Neural cell (in vitro differentiated cells): ENCODE data around the gene DLAT. TPM values are rescaled to one million over a fixed set of nuclear protein-coding genes. Genes with fewer than 3 reads are reported as not detected.

Source experiments
- H2AFZ ChIP-seq: fragments of 200-600, 300-800 bp; sonication (generic), shearing (Covaris generic); 2 replicates; pipeline ENCODE4 v1.6.0; 2014; ENCODE audit warnings: low read depth, mild to moderate bottlenecking, antibody characterized with exemption, low read length, moderate library complexity
- H3F3A ChIP-seq: fragments of 200-600 bp; shearing (Covaris generic); 2 replicates; pipeline ENCODE4 v1.6.1; 2016; ENCODE audit warnings: mild to moderate bottlenecking, moderate library complexity, mixed read lengths, antibody characterized with exemption, low read length; ENCODE audit not compliant: insufficient read depth, poor library complexity, severe bottlenecking
- H3K27ac ChIP-seq: fragments of 200-600, 300-800 bp; sonication (generic), shearing (Covaris generic); 2 replicates; pipeline ENCODE4 v1.5.1; 2014; ENCODE audit warnings: mild to moderate bottlenecking, low read length, moderate library complexity
- H3K27me3 ChIP-seq: fragments of 300-800, 200-600 bp; sonication (generic), shearing (Covaris generic); 2 replicates; pipeline ENCODE4 v1.6.0; 2014; ENCODE audit warnings: mild to moderate bottlenecking, low read depth, low read length, moderate library complexity; ENCODE audit not compliant: insufficient read depth
- H3K36me3 ChIP-seq: fragments of 300-800, 200-600 bp; sonication (generic), shearing (Covaris generic); 2 replicates; pipeline ENCODE4 v1.5.1; 2014; ENCODE audit warnings: mild to moderate bottlenecking, antibody characterized with exemption, low read length, moderate library complexity; ENCODE audit not compliant: insufficient read depth
- H3K4me2 ChIP-seq: fragments of 300-800, 200-600 bp; sonication (generic), shearing (Covaris generic); 2 replicates; pipeline ENCODE4 v1.6.0; 2014; ENCODE audit warnings: mild to moderate bottlenecking, low read length
- H3K4me3 ChIP-seq: fragments of 300-800, 200-600 bp; sonication (generic), shearing (Covaris generic); 2 replicates; pipeline ENCODE4 v1.5.1; 2014; ENCODE audit warnings: mild to moderate bottlenecking, low read length, moderate library complexity
- H3K79me2 ChIP-seq: fragments of 200-600 bp; shearing (Covaris generic); replicated peaks from 2 replicates; pipeline ENCODE4 v1.6.0; 2014; ENCODE audit warnings: mild to moderate bottlenecking, low read length, moderate library complexity; ENCODE audit not compliant: insufficient read depth
- H3K9ac ChIP-seq: fragments of 300-800, 200-600 bp; sonication (generic), shearing (Covaris generic); 2 replicates; pipeline ENCODE4 v1.6.1; 2016; ENCODE audit warnings: mild to moderate bottlenecking, low read length, mixed read lengths
- H3K9me2 ChIP-seq: fragments of 200-600 bp; shearing (Covaris generic); 2 replicates; pipeline ENCODE4 v1.6.1; 2016; ENCODE audit warnings: mild to moderate bottlenecking, low read length, mixed read lengths; ENCODE audit not compliant: insufficient read depth
- H3K9me3 ChIP-seq: fragments of 200-600, 300-800 bp; sonication (generic), shearing (Covaris generic); 2 replicates; pipeline ENCODE4 v1.6.1; 2016; ENCODE audit warnings: mild to moderate bottlenecking, mixed run types, low read length, moderate library complexity, mixed read lengths
- H4K20me1 ChIP-seq: fragments of 200-600 bp; shearing (Covaris generic); 2 replicates; pipeline ENCODE4 v1.6.1; 2016; ENCODE audit warnings: mild to moderate bottlenecking, mixed run types; ENCODE audit not compliant: insufficient read depth
- EP300 ChIP-seq: fragments of 450-650 bp; conservative IDR thresholded peaks from 2 replicates; pipeline ENCODE4 v1.6.1; 2014; ENCODE audit warnings: antibody characterized with exemption, mild to moderate bottlenecking, moderate library complexity; ENCODE audit not compliant: poor library complexity, severe bottlenecking
- EZH2 ChIP-seq: fragments of 200-600, 300-800 bp; shearing (Covaris generic), sonication (generic); IDR thresholded peaks from 2 replicates; pipeline ENCODE4 v1.6.1; 2014; ENCODE audit warnings: antibody characterized with exemption, low read length, borderline replicate concordance, mild to moderate bottlenecking; ENCODE audit not compliant: insufficient read depth, poor library complexity, severe bottlenecking
- MXI1 ChIP-seq: fragments of 450-650 bp; conservative IDR thresholded peaks from 2 replicates; pipeline ENCODE4 v1.6.1; 2014; ENCODE audit warnings: antibody characterized with exemption, mild to moderate bottlenecking; ENCODE audit not compliant: poor library complexity, severe bottlenecking
- POLR2AphosphoS5 ChIP-seq: IDR thresholded peaks from 2 replicates; pipeline ENCODE4 v1.6.1; 2012
- RAD21 ChIP-seq: fragments of 450-650 bp; conservative IDR thresholded peaks from 2 replicates; pipeline ENCODE4 v1.6.1; 2014; ENCODE audit warnings: antibody characterized with exemption, mild to moderate bottlenecking, moderate library complexity
- REST ChIP-seq: IDR thresholded peaks from 2 replicates; pipeline ENCODE4 v1.6.1; 2012; ENCODE audit warnings: borderline replicate concordance
- SMC3 ChIP-seq: fragments of 450-650 bp; conservative IDR thresholded peaks from 2 replicates; pipeline ENCODE4 v1.6.1; 2014; ENCODE audit warnings: antibody characterized with exemption, mild to moderate bottlenecking, moderate library complexity; ENCODE audit not compliant: poor library complexity
- TAF1 ChIP-seq: IDR thresholded peaks from 2 replicates; pipeline ENCODE4 v1.6.1; 2012; ENCODE audit warnings: low read depth
- polyA plus RNA-seq: library from polyadenylated mRNA; depleted of rRNA; stranded (reverse); fragments of >200 nt; gene quantifications from 2 replicates; pipeline ENCODE4 v1.2.3, GENCODE V29; 2014
- TF ChIP-seq, protein P1 (sequence below): fragments of 450-650 bp; IDR thresholded peaks from 2 replicates; pipeline ENCODE4 v1.5.1; 2014; ENCODE audit warnings: antibody characterized with exemption, mild to moderate bottlenecking, moderate library complexity; ENCODE audit not compliant: poor library complexity, severe bottlenecking

DLAT gene
- polyA plus RNA-seq, 1 donor from 2014 or later, result 38.3 TPM

GRCh38 chr11:111992206-111992855 is 32.9 kb upstream of the DLAT start:
- Histone ChIP-seq H4K20me1 (no peaks in the 10 kb centered on the region), H3F3A (no peaks in the 10 kb centered on the region), H3K79me2 (no peaks in the 10 kb centered on the region), H3K9ac (no peak overlapping the region), H3K27ac (no peak overlapping the region), H3K4me2 (no peak overlapping the region), H3K9me2 (no peaks in the 10 kb centered on the region), H2AFZ (no peak overlapping the region), H3K27me3 (no peaks in the 10 kb centered on the region), H3K36me3 (no peaks in the 10 kb centered on the region), H3K4me3 (no peak overlapping the region), H3K9me3 (no peaks in the 10 kb centered on the region)
- TF ChIP-seq POLR2AphosphoS5, result no peak
- no peak for TF ChIP-seq MXI1
- no peak for TF ChIP-seq RAD21
- TF ChIP-seq TAF1, result no peak
- no peak for TF ChIP-seq EZH2
- TF ChIP-seq EP300, result no peak
- no peak for TF ChIP-seq REST
- no peak for TF ChIP-seq SMC3
- TF ChIP-seq, protein P1, sequence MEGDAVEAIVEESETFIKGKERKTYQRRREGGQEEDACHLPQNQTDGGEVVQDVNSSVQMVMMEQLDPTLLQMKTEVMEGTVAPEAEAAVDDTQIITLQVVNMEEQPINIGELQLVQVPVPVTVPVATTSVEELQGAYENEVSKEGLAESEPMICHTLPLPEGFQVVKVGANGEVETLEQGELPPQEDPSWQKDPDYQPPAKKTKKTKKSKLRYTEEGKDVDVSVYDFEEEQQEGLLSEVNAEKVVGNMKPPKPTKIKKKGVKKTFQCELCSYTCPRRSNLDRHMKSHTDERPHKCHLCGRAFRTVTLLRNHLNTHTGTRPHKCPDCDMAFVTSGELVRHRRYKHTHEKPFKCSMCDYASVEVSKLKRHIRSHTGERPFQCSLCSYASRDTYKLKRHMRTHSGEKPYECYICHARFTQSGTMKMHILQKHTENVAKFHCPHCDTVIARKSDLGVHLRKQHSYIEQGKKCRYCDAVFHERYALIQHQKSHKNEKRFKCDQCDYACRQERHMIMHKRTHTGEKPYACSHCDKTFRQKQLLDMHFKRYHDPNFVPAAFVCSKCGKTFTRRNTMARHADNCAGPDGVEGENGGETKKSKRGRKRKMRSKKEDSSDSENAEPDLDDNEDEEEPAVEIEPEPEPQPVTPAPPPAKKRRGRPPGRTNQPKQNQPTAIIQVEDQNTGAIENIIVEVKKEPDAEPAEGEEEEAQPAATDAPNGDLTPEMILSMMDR, result no peak

DNA sequence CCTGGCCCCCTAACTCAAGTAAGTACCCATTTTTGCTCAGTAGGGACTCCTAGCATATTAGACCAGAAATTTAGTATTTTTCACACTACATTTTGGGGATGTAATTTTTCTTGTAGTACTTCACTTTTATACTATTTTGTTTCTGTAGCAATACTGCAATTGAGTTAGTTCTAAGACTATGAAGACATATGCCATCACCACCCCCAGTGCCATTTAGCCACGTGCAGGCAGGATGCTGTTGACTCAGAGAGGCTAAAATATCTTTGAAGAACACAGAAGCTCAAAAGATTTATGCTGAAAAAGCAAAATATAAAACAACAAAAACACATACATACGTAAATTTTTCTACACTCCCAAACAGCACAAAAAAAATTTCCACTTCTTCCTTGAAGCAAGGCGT is 29.1 kb upstream of the DLAT start:
- H4K20me1 ChIP-seq, result no peaks in the 10 kb centered on the region
- no peaks in the 10 kb centered on the region for H3K27me3 ChIP-seq
- H3K9ac ChIP-seq, result no peak overlapping the region
- H3K27ac ChIP-seq, result no peak overlapping the region
- H3K4me2 ChIP-seq, result no peak overlapping the region
- no peaks in the 10 kb centered on the region for H3K79me2 ChIP-seq
- H3K4me3 ChIP-seq, result no peak overlapping the region
- H3K9me2 ChIP-seq, result no peaks in the 10 kb centered on the region
- H3K9me3 ChIP-seq, result no peaks in the 10 kb centered on the region
- no peak overlapping the region for H2AFZ ChIP-seq
- H3F3A ChIP-seq, result no peaks in the 10 kb centered on the region
- H3K36me3 ChIP-seq, result no peaks in the 10 kb centered on the region
- no peak for TF ChIP-seq POLR2AphosphoS5
- no peak for TF ChIP-seq RAD21
- no peak for TF ChIP-seq SMC3
- TF ChIP-seq TAF1, result no peak
- TF ChIP-seq EZH2, result no peak
- TF ChIP-seq, protein P1, result no peak
- TF ChIP-seq REST, result no peak
- no peak for TF ChIP-seq EP300
- no peak for TF ChIP-seq MXI1
